ENCODE data around the gene F8. TPM values are rescaled to one million over a fixed set of nuclear protein-coding genes. Genes with fewer than 3 reads are reported as not detected.
"Not testable (repeated sequence)": the region's sequence is repeated elsewhere in the genome, so short reads cannot be mapped to it uniquely, and the experiment has no call there.

Gene F8
- total and polyA plus RNA-seq, 2 of the 4 experiments (the other 2 are of a cell fraction), result 1.4 to 1.5 TPM

DNA sequence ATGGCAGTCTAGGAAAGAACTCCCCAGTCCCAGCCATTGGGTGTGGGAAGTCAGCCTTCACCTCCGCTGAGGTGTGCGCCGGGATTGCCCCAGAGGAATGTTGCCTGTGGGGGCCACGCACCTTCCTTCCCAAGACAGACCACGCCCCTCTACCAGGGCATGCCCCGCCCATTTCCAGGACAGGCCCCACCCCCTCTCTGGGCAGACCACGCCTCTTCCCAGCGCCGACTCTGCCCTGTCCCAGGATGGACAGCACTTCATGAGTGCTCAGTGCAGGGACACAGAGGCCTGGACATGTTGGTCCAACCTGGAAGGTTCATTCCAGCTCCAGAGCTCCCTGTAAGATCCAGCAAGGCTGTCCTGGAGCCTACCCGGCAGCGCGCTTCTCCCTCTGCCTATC lies 13.9 kb downstream of the F8 start:
- H2BK20ac ChIP-seq (ENCODE audit: low read depth, low read length); H3K9me3 ChIP-seq (ENCODE audit: control insufficient read depth, insufficient read depth, low read length); DNase-seq; H3K27ac ChIP-seq (ENCODE audit: insufficient read depth, low read length); intact Hi-C loops (cut with micrococcal nuclease); H3K36me3 ChIP-seq (ENCODE audit: control insufficient read depth, insufficient read depth, low read length); dilution Hi-C loops (cut with HindIII; ENCODE audit: low sequenced_read_pairs, unreplicated experiment); H2BK15ac ChIP-seq (ENCODE audit: low read depth, low read length); H3K79me1 ChIP-seq (ENCODE audit: low read depth in 1 of 2, low read length in 2 of 2); BruUV-seq (replicated peaks); H3K56ac ChIP-seq (ENCODE audit: extremely low read depth, insufficient read depth, low read length); H3K9ac ChIP-seq (ENCODE audit: low read depth, low read length); H3K27me3 ChIP-seq (ENCODE audit: control insufficient read depth, insufficient read depth, low read length); H3K4ac ChIP-seq (ENCODE audit: low read depth, low read length); H4K8ac ChIP-seq (ENCODE audit: low read depth in 2 of 2, low read length in 2 of 2); H4K20me1 ChIP-seq (ENCODE audit: insufficient read depth, low read length); H2AK9ac ChIP-seq (replicated peaks; ENCODE audit: low read depth, low read length, poor library complexity); H2BK120ac ChIP-seq (ENCODE audit: low read depth, low read length); H4K5ac ChIP-seq (ENCODE audit: low read depth, low read length); H2AFZ ChIP-seq (replicated peaks; ENCODE audit: low read length, poor library complexity); H2BK5ac ChIP-seq (ENCODE audit: low read depth, low read length, poor library complexity, severe bottlenecking); in situ Hi-C loops (cut with MboI; ENCODE audit: low sequenced_read_pairs); POLR2A ChIA-PET (ENCODE audit: unreplicated experiment); H3K23ac ChIP-seq (ENCODE audit: low read depth, low read length); H3K4me1 ChIP-seq (ENCODE audit: control insufficient read depth, insufficient read depth, low read length); H3K14ac ChIP-seq (replicated peaks; ENCODE audit: low read depth, low read length); H3K4me3 ChIP-seq (ENCODE audit: insufficient read depth, low read depth, low read length); H3K9me1 ChIP-seq (ENCODE audit: insufficient read depth, low read length); H2AK5ac ChIP-seq (ENCODE audit: low read depth, low read length); H3K18ac ChIP-seq (ENCODE audit: low read depth, low read length); CTCF ChIA-PET; ATAC-seq (ENCODE audit: low read depth); H4K91ac ChIP-seq (ENCODE audit: insufficient read depth, low read depth, low read length); H3K4me2 ChIP-seq (ENCODE audit: low read depth, low read length): not testable (repeated sequence)
- no CpG with 5 or more reads among the region's 12 CpGs for WGBS, 2 experiments (ENCODE audit: extremely low coverage in 2 of 2, insufficient read length in 1 of 2)

DNA sequence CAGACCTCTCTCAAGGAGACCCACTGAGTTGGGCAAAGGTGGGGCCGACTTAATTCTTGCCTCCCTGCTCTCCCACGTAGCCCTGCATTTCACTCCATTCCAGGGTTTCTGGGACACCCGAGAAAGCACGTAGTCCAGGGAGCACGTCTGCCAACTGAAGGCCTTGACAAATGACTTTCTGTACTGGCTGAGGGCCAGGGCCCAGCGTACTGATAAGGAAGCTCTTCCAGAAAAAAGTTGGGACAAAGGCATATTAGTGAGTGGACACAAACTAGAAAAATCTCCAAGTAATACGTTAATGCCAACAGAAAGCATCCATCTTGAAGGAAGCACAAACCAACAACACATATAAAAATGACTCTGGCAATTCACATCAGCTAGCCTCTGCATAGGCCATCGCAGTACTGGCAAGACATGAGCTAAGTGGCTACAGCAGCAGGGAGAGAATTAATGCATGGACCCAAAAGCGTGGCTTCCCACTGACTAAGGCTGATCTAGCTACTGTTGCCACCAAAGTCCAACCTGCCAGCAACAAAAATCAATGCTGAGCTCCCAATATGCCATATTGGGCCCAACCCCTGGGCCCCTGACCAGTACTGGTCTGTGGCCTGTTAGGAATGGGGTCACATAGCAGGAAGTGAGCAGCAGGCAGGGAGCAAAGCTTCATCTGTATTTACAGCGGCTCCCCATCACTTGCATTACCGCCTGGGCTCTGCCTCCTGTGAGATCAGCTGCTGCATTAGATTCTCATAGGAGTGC lies 15.4 kb downstream of the F8 start:
- H2BK5ac ChIP-seq (ENCODE audit: low read depth, low read length, poor library complexity, severe bottlenecking); H3K4me3 ChIP-seq (ENCODE audit: insufficient read depth, low read depth, low read length); in situ Hi-C loops (cut with MboI; ENCODE audit: low sequenced_read_pairs); H3K9ac ChIP-seq (ENCODE audit: low read depth, low read length); H3K36me3 ChIP-seq (ENCODE audit: control insufficient read depth, insufficient read depth, low read length); H3K4me1 ChIP-seq (ENCODE audit: control insufficient read depth, insufficient read depth, low read length); H3K14ac ChIP-seq (replicated peaks; ENCODE audit: low read depth, low read length); H3K9me3 ChIP-seq (ENCODE audit: control insufficient read depth, insufficient read depth, low read length); H3K27ac ChIP-seq (ENCODE audit: insufficient read depth, low read length); H3K56ac ChIP-seq (ENCODE audit: extremely low read depth, insufficient read depth, low read length); H2BK15ac ChIP-seq (ENCODE audit: low read depth, low read length); H3K18ac ChIP-seq (ENCODE audit: low read depth, low read length); H2AFZ ChIP-seq (replicated peaks; ENCODE audit: low read length, poor library complexity); H3K4ac ChIP-seq (ENCODE audit: low read depth, low read length); H2AK5ac ChIP-seq (ENCODE audit: low read depth, low read length); H3K9me1 ChIP-seq (ENCODE audit: insufficient read depth, low read length); dilution Hi-C loops (cut with HindIII; ENCODE audit: low sequenced_read_pairs, unreplicated experiment); H4K5ac ChIP-seq (ENCODE audit: low read depth, low read length); POLR2A ChIA-PET (ENCODE audit: unreplicated experiment); ATAC-seq (ENCODE audit: low read depth); H3K23ac ChIP-seq (ENCODE audit: low read depth, low read length); DNase-seq; H4K8ac ChIP-seq (ENCODE audit: low read depth in 2 of 2, low read length in 2 of 2); H3K27me3 ChIP-seq (ENCODE audit: control insufficient read depth, insufficient read depth, low read length); H2BK20ac ChIP-seq (ENCODE audit: low read depth, low read length); intact Hi-C loops (cut with micrococcal nuclease); H2BK120ac ChIP-seq (ENCODE audit: low read depth, low read length); H2AK9ac ChIP-seq (replicated peaks; ENCODE audit: low read depth, low read length, poor library complexity); H4K20me1 ChIP-seq (ENCODE audit: insufficient read depth, low read length); BruUV-seq (replicated peaks); H3K4me2 ChIP-seq (ENCODE audit: low read depth, low read length); H4K91ac ChIP-seq (ENCODE audit: insufficient read depth, low read depth, low read length); H3K79me1 ChIP-seq (ENCODE audit: low read depth in 1 of 2, low read length in 2 of 2): not testable (repeated sequence)
- CTCF ChIA-PET, result interaction anchor here (0.6 kb wide), 1 partner anchor 18 kb away, joined by 3 read pairs; no protein-coding TSS in a partner anchor
- WGBS, 2 experiments (ENCODE audit: extremely low coverage in 2 of 2, insufficient read length in 1 of 2), result 71% methylated on average over 1 of the region's 11 CpGs; no CpG with 5 or more reads in 1 of the 2 experiments
